SU-DHL-6 (cell line): ENCODE data around the gene CFAP58.

ENCODE experiments used
- CTCF ChIP-seq: fragments of 200-600 bp; sonication (generic); IDR thresholded peaks from one replicate; pipeline ENCODE4 v1.5.1; 2017; ENCODE audit warnings: antibody characterized with exemption, mild to moderate bottlenecking, low read length, moderate library complexity; ENCODE audit not compliant: insufficient read depth, poor library complexity, severe bottlenecking
- EZH2phosphoT487 ChIP-seq: fragments of 200-600 bp; sonication (generic), shearing (Covaris generic); conservative IDR thresholded peaks from 2 replicates; pipeline ENCODE4 v1.6.1; 2018; ENCODE audit warnings: mild to moderate bottlenecking, antibody characterized with exemption, low read length, moderate library complexity, mixed read lengths

DNA sequence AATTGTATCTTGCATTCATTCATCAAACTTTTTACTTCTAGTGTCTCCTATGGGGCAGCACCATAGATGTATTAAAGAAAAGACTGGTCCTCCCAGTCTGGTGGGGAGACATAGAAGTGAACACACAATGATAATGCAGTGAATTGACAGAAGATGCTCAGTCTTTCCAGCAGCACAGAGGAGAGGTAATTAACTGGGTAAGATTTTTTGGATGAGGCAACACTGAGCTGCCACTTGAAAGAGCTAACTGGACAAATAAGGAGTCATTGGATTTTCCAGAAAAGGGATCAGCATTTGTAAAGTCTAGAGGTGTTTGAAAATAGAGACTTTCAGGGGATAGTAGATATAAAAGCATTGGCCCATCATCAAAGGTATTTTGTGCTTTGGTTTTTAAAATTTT, 8.1 kb upstream of the CFAP58 start:
- no peak for TF ChIP-seq CTCF
- no peak for TF ChIP-seq EZH2phosphoT487
